GM10266 (cell line): ENCODE measurements around the gene ATN1.

Experiments
- DNase-seq: peaks from one replicate; pipeline ENCODE4 v3.0.0; 2012; ENCODE audit errors: extremely low spot score
- CTCF ChIP-seq: IDR thresholded peaks from 2 replicates; pipeline ENCODE4 v1.5.1; 2012; ENCODE audit warnings: mild to moderate bottlenecking, low read depth; ENCODE audit not compliant: control insufficient read depth, insufficient read depth; ENCODE audit errors: missing control alignments

The ATN1 gene

GRCh38 chr12:6917491-6918231, 10.1 kb upstream of the ATN1 start:
- DNase-seq, result no peak

GRCh38 chr12:6919588-6919987, 8.2 kb upstream of the ATN1 start:
- peak; percentile 17 for TF ChIP-seq CTCF

More at GRCh38 chr12:6917491-6918231, 10.1 kb upstream of the ATN1 start:
- no peak for TF ChIP-seq CTCF

GRCh38 chr12:6921539-6921938, 6.2 kb upstream of the ATN1 start:
- TF ChIP-seq CTCF, result no peak

More at GRCh38 chr12:6919588-6919987, 8.2 kb upstream of the ATN1 start:
- no peak for DNase-seq

GRCh38 chr12:6921996-6922946, 5.5 kb upstream of the ATN1 start:
- DNase-seq, result no peak
- no peak for TF ChIP-seq CTCF

More at GRCh38 chr12:6921539-6921938, 6.2 kb upstream of the ATN1 start:
- no peak for DNase-seq

- no peak for TF ChIP-seq CTCF
- no peak for DNase-seq
These were observed 4.6 kb upstream of the ATN1 start for GRCh38 chr12:6923003-6923732.

GRCh38 chr12:6923851-6924250, 3.9 kb upstream of the ATN1 start:
- no peak for TF ChIP-seq CTCF
- no peak for DNase-seq
